ENCODE data around the gene PANX2.
"Not testable (repeated sequence)": the region's sequence is repeated elsewhere in the genome, so short reads cannot be mapped to it uniquely, and the experiment has no call there.

Gene PANX2

GRCh38 chr22:50167689-50168489 is 2.6 kb upstream of the PANX2 start:
- in situ Hi-C loops (cut with HindIII; ENCODE audit: low pct_ligation_motif_present, low pct_unique_long_range_greater_than_20kb, low sequenced_read_pairs): no loop called here
- DNase-seq: no peak

GRCh38 chr22:50168490-50169180 is 1.9 kb upstream of the PANX2 start:
- in situ Hi-C loops (cut with HindIII; ENCODE audit: low pct_ligation_motif_present, low pct_unique_long_range_greater_than_20kb, low sequenced_read_pairs); DNase-seq: not testable (repeated sequence)

GRCh38 chr22:50169181-50169759 is 1.3 kb upstream of the PANX2 start:
- in situ Hi-C loops (cut with HindIII; ENCODE audit: low pct_ligation_motif_present, low pct_unique_long_range_greater_than_20kb, low sequenced_read_pairs): no loop called here

GRCh38 chr22:50169774-50170341 is 673 bp upstream of the PANX2 start:
- in situ Hi-C loops (cut with HindIII; ENCODE audit: low pct_ligation_motif_present, low pct_unique_long_range_greater_than_20kb, low sequenced_read_pairs): no loop called here
- DNase-seq: peak; percentile 20

More at GRCh38 chr22:50169181-50169759, 1.3 kb upstream of the PANX2 start:
- no peak for DNase-seq

GRCh38 chr22:50171319-50171964 is 911 bp downstream of the PANX2 start:
- in situ Hi-C loops (cut with HindIII; ENCODE audit: low pct_ligation_motif_present, low pct_unique_long_range_greater_than_20kb, low sequenced_read_pairs): no loop called here

GRCh38 chr22:50171965-50172421 is 1.5 kb downstream of the PANX2 start:
- DNase-seq: no peak
- in situ Hi-C loops (cut with HindIII; ENCODE audit: low pct_ligation_motif_present, low pct_unique_long_range_greater_than_20kb, low sequenced_read_pairs): no loop called here

More at GRCh38 chr22:50171319-50171964, 911 bp downstream of the PANX2 start:
- no peak for DNase-seq

GRCh38 chr22:50173311-50173982 is 2.9 kb downstream of the PANX2 start:
- no peak for DNase-seq

GRCh38 chr22:50173983-50174355 is 3.4 kb downstream of the PANX2 start:
- DNase-seq: no peak
- in situ Hi-C loops (cut with HindIII; ENCODE audit: low pct_ligation_motif_present, low pct_unique_long_range_greater_than_20kb, low sequenced_read_pairs): no loop called here

More at GRCh38 chr22:50173311-50173982, 2.9 kb downstream of the PANX2 start:
- in situ Hi-C loops (cut with HindIII; ENCODE audit: low pct_ligation_motif_present, low pct_unique_long_range_greater_than_20kb, low sequenced_read_pairs): no loop called here

- in situ Hi-C loops (cut with HindIII; ENCODE audit: low pct_ligation_motif_present, low pct_unique_long_range_greater_than_20kb, low sequenced_read_pairs): no loop called here
- no peak for DNase-seq
Observed at GRCh38 chr22:50174382-50175190, 4.1 kb downstream of the PANX2 start.

- in situ Hi-C loops (cut with HindIII; ENCODE audit: low pct_ligation_motif_present, low pct_unique_long_range_greater_than_20kb, low sequenced_read_pairs): no loop called here
- DNase-seq: no peak
Observed at GRCh38 chr22:50175191-50175461, 4.6 kb downstream of the PANX2 start.

- in situ Hi-C loops (cut with HindIII; ENCODE audit: low pct_ligation_motif_present, low pct_unique_long_range_greater_than_20kb, low sequenced_read_pairs): no loop called here
- no peak for DNase-seq
Observed at GRCh38 chr22:50175921-50176849, 5.7 kb downstream of the PANX2 start.

- in situ Hi-C loops (cut with HindIII; ENCODE audit: low pct_ligation_motif_present, low pct_unique_long_range_greater_than_20kb, low sequenced_read_pairs): no loop called here
Observed at GRCh38 chr22:50176850-50177536, 6.5 kb downstream of the PANX2 start.

GRCh38 chr22:50177537-50178470 is 7.3 kb downstream of the PANX2 start:
- DNase-seq: no peak
- in situ Hi-C loops (cut with HindIII; ENCODE audit: low pct_ligation_motif_present, low pct_unique_long_range_greater_than_20kb, low sequenced_read_pairs): no loop called here

More at GRCh38 chr22:50176850-50177536, 6.5 kb downstream of the PANX2 start:
- DNase-seq: no peak

- in situ Hi-C loops (cut with HindIII; ENCODE audit: low pct_ligation_motif_present, low pct_unique_long_range_greater_than_20kb, low sequenced_read_pairs): no loop called here
- DNase-seq: no peak
Observed at GRCh38 chr22:50178471-50178864, 7.9 kb downstream of the PANX2 start.

All from ACHN (cell line).